ENCODE results near the gene APLP1.

DNA sequence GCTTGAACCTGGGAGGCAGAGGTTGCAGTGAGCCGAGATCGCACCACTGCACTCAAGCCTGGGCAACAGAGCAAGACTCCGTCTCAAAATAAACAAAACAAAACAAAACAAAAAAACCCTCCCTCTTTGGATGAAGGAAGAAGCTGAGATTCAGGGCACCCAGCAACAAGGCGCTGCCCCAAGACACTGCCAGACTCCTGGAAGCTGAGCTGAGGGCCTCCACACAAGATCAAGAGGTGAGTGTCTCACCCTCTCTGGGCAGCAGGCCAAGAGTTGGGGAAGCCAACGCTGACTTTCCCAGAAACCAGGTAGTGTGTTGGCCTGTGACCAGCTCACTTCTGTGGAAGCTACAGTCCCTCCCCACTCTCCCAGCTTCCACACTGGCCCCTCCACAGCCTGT, 43.4 kb downstream of the APLP1 start:
- TF ChIP-seq, protein P1, sequence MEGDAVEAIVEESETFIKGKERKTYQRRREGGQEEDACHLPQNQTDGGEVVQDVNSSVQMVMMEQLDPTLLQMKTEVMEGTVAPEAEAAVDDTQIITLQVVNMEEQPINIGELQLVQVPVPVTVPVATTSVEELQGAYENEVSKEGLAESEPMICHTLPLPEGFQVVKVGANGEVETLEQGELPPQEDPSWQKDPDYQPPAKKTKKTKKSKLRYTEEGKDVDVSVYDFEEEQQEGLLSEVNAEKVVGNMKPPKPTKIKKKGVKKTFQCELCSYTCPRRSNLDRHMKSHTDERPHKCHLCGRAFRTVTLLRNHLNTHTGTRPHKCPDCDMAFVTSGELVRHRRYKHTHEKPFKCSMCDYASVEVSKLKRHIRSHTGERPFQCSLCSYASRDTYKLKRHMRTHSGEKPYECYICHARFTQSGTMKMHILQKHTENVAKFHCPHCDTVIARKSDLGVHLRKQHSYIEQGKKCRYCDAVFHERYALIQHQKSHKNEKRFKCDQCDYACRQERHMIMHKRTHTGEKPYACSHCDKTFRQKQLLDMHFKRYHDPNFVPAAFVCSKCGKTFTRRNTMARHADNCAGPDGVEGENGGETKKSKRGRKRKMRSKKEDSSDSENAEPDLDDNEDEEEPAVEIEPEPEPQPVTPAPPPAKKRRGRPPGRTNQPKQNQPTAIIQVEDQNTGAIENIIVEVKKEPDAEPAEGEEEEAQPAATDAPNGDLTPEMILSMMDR (IDR thresholded peaks at IDR 0.05; ENCODE audit: low read length) = no peak
- TF ChIP-seq EZH2phosphoT487 (IDR thresholded peaks at IDR 0.05; ENCODE audit: low read length) (no peak), EZH2 (optimal IDR thresholded peaks at IDR 0.05; ENCODE audit: low read depth, low read length) (no peak)
